WTC11 (cell line): ENCODE data around the gene VEPH1. TPM values are rescaled to one million over a fixed set of nuclear protein-coding genes. Genes with fewer than 3 reads are reported as not detected.

Source experiments
- ATAC-seq: fragments of 200-7000 bp; cut with Tn5 transposase; 2 replicates; pipeline ENCODE4 v1.10.0; 2021; ENCODE audit warnings: mild to moderate bottlenecking, moderate library complexity
- CTCF ChIA-PET: fragments of 300-600 bp; sonication (Branson Sonifier 250); formaldehyde crosslinking; loops from one replicate; lab custom pipeline; 2021; ENCODE audit warnings: antibody characterized with exemption; lab: Charles Lee
- POLR2A ChIA-PET: fragments of 350-600 bp; sonication (Branson Sonifier 250); formaldehyde crosslinking; loops from one replicate; lab custom pipeline; 2021; ENCODE audit warnings: antibody characterized with exemption; lab: Charles Lee
- DNase-seq: peaks from one replicate; pipeline ENCODE4 v3.0.0; 2021; ENCODE audit warnings: low spot score
- H3K27ac Mint-ChIP-seq: 2 replicates; pipeline ENCODE4 v1.8.0; 2021; ENCODE audit warnings: mixed read lengths
- H3K27me3 Mint-ChIP-seq: 2 replicates; pipeline ENCODE4 v1.8.0; 2021; ENCODE audit warnings: low read depth, mild to moderate bottlenecking, moderate library complexity, mixed read lengths
- H3K36me3 Mint-ChIP-seq: 2 replicates; pipeline ENCODE4 v1.8.0; 2021; ENCODE audit warnings: mixed read lengths
- H3K4me1 Mint-ChIP-seq: 2 replicates; pipeline ENCODE4 v1.8.0; 2022; ENCODE audit warnings: mixed read lengths
- H3K4me3 Mint-ChIP-seq: 2 replicates; pipeline ENCODE4 v1.8.0; 2021; ENCODE audit warnings: mild to moderate bottlenecking, moderate library complexity, mixed read lengths
- H3K9me3 Mint-ChIP-seq: 2 replicates; pipeline ENCODE4 v1.8.0; 2021; ENCODE audit warnings: mixed read lengths
- ARID4B ChIP-seq: sonication (generic); formaldehyde crosslinking; IDR thresholded peaks from 2 replicates; pipeline ENCODE4 v1.8.0; 2023; ENCODE audit warnings: missing genetic modification reagents, mild to moderate bottlenecking, borderline replicate concordance
- ATF1 ChIP-seq: sonication (generic); formaldehyde crosslinking; IDR thresholded peaks from 2 replicates; pipeline ENCODE4 v1.8.1; 2023; ENCODE audit warnings: mild to moderate bottlenecking, moderate library complexity, missing genetic modification reagents
- CREM ChIP-seq: sonication (generic); formaldehyde crosslinking; IDR thresholded peaks from 2 replicates; pipeline ENCODE4 v1.8.1; 2022; ENCODE audit warnings: mild to moderate bottlenecking, missing genetic modification reagents, moderate library complexity
- ELF4 ChIP-seq: sonication (generic); formaldehyde crosslinking; IDR thresholded peaks from 2 replicates; pipeline ENCODE4 v1.8.1; 2022; ENCODE audit warnings: low read depth, mild to moderate bottlenecking, moderate library complexity, missing genetic modification reagents
- ETV6 ChIP-seq: sonication (generic); formaldehyde crosslinking; IDR thresholded peaks from 2 replicates; pipeline ENCODE4 v1.8.1; 2022; ENCODE audit warnings: mild to moderate bottlenecking, missing genetic modification reagents
- MAX ChIP-seq: sonication (generic); formaldehyde crosslinking; IDR thresholded peaks from 2 replicates; pipeline ENCODE4 v1.8.0; 2022; ENCODE audit warnings: mild to moderate bottlenecking, missing genetic modification reagents
- RORB ChIP-seq: fragments of 250-450 bp; sonication (Bioruptor Pico); IDR thresholded peaks from 2 replicates; pipeline ENCODE4 v1.9.0; 2021; ENCODE audit warnings: mild to moderate bottlenecking
- SMAD3 ChIP-seq: sonication (generic); formaldehyde crosslinking; IDR thresholded peaks from 2 replicates; pipeline ENCODE4 v1.8.0; 2022; ENCODE audit warnings: missing genetic modification reagents, mild to moderate bottlenecking, borderline replicate concordance
- TP53 ChIP-seq: sonication (generic); formaldehyde crosslinking; IDR thresholded peaks from 2 replicates; pipeline ENCODE4 v1.8.1; 2023; ENCODE audit warnings: mild to moderate bottlenecking, missing genetic modification reagents
- USF1 ChIP-seq: sonication (generic); formaldehyde crosslinking; IDR thresholded peaks from 2 replicates; pipeline ENCODE4 v1.8.0; 2022; ENCODE audit warnings: mild to moderate bottlenecking, missing genetic modification reagents
- total RNA-seq: library from RNA; stranded (reverse); gene quantifications from 3 replicates; pipeline ENCODE4 v1.2.3, GENCODE V29; 2021
- TF ChIP-seq, protein P1 (sequence below): fragments of 250-450 bp; sonication (Bioruptor Pico); IDR thresholded peaks from 2 replicates; pipeline ENCODE4 v2.1.2; 2022; ENCODE audit warnings: mild to moderate bottlenecking, moderate library complexity
- TF ChIP-seq, protein P2 (sequence below): sonication (generic); formaldehyde crosslinking; IDR thresholded peaks from 2 replicates; pipeline ENCODE4 v1.8.0; 2023; ENCODE audit warnings: mild to moderate bottlenecking, missing genetic modification reagents
- TF ChIP-seq, protein P3 (sequence below): fragments of 200-600 bp; IDR thresholded peaks from 2 replicates; pipeline ENCODE4 v1.8.0; 2022; ENCODE audit warnings: antibody characterized with exemption
- TF ChIP-seq, protein P4 (sequence below): sonication (generic); formaldehyde crosslinking; IDR thresholded peaks from 2 replicates; pipeline ENCODE4 v1.8.1; 2022; ENCODE audit warnings: low read depth, mild to moderate bottlenecking, moderate library complexity, missing genetic modification reagents, borderline replicate concordance
- TF ChIP-seq, protein P5 (sequence below): sonication (generic); formaldehyde crosslinking; conservative IDR thresholded peaks from 2 replicates; pipeline ENCODE4 v1.8.1; 2022; ENCODE audit warnings: mild to moderate bottlenecking, missing genetic modification reagents

The VEPH1 gene
- total RNA-seq, 1 experiment from 2014 or later: 10.8 TPM

DNA sequence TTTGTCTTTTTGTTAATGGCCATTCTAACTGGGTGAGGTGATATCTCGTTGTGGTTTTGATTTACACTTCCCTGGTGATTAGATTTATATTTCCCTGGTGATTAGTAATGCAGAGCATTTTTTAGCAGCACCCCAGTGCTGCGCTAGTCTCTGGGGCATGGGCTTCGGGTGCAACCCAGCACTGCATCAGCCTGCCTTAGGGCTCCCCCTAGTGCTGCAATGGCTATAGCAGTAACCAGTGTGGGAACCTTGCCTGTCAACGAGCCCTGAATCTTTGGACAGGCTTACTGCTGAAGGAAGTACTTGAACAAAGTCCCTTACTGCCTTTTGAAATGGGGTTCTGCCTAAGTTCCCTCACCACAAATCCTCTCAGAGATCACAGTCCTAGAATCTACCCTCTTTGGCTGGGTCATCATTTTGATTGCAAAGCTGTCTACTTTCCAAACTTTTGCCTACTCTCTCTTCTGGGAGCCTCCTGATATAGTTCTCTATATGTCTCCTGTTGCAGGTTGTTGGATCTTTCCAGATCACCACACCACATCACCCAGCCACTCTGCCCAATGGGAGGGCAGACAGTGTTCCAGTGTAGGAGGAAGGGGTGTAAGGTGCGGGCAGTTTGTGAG, 264.0 kb downstream of the VEPH1 start:
- no peaks in the 10 kb centered on the region for H3K9me3 Mint-ChIP-seq
- POLR2A ChIA-PET: no interaction called here
- TF ChIP-seq, protein P1, sequence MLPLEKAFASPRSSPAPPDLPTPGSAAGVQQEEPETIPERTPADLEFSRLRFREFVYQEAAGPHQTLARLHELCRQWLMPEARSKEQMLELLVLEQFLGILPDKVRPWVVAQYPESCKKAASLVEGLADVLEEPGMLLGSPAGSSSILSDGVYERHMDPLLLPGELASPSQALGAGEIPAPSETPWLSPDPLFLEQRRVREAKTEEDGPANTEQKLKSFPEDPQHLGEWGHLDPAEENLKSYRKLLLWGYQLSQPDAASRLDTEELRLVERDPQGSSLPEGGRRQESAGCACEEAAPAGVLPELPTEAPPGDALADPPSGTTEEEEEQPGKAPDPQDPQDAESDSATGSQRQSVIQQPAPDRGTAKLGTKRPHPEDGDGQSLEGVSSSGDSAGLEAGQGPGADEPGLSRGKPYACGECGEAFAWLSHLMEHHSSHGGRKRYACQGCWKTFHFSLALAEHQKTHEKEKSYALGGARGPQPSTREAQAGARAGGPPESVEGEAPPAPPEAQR (CRISPR knock-in tag): no peak
- no peak for TF ChIP-seq TP53 (CRISPR knock-in tag)
- TF ChIP-seq, protein P2, sequence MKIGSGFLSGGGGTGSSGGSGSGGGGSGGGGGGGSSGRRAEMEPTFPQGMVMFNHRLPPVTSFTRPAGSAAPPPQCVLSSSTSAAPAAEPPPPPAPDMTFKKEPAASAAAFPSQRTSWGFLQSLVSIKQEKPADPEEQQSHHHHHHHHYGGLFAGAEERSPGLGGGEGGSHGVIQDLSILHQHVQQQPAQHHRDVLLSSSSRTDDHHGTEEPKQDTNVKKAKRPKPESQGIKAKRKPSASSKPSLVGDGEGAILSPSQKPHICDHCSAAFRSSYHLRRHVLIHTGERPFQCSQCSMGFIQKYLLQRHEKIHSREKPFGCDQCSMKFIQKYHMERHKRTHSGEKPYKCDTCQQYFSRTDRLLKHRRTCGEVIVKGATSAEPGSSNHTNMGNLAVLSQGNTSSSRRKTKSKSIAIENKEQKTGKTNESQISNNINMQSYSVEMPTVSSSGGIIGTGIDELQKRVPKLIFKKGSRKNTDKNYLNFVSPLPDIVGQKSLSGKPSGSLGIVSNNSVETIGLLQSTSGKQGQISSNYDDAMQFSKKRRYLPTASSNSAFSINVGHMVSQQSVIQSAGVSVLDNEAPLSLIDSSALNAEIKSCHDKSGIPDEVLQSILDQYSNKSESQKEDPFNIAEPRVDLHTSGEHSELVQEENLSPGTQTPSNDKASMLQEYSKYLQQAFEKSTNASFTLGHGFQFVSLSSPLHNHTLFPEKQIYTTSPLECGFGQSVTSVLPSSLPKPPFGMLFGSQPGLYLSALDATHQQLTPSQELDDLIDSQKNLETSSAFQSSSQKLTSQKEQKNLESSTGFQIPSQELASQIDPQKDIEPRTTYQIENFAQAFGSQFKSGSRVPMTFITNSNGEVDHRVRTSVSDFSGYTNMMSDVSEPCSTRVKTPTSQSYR (CRISPR knock-in tag): no peak
- TF ChIP-seq, protein P3, sequence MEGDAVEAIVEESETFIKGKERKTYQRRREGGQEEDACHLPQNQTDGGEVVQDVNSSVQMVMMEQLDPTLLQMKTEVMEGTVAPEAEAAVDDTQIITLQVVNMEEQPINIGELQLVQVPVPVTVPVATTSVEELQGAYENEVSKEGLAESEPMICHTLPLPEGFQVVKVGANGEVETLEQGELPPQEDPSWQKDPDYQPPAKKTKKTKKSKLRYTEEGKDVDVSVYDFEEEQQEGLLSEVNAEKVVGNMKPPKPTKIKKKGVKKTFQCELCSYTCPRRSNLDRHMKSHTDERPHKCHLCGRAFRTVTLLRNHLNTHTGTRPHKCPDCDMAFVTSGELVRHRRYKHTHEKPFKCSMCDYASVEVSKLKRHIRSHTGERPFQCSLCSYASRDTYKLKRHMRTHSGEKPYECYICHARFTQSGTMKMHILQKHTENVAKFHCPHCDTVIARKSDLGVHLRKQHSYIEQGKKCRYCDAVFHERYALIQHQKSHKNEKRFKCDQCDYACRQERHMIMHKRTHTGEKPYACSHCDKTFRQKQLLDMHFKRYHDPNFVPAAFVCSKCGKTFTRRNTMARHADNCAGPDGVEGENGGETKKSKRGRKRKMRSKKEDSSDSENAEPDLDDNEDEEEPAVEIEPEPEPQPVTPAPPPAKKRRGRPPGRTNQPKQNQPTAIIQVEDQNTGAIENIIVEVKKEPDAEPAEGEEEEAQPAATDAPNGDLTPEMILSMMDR: peak; percentile 63
- no peak for TF ChIP-seq ETV6 (CRISPR knock-in tag)
- no peak for TF ChIP-seq ELF4
- TF ChIP-seq, all 79 proteins: peak for 1
- peak; percentile 100 for ATAC-seq
- Mint-ChIP-seq H3K36me3 (no peaks in the 10 kb centered on the region), H3K4me1 (no peaks in the 10 kb centered on the region), H3K27me3 (no peaks in the 10 kb centered on the region; the same call in 1 of the 2 replicates), H3K27ac (no peak overlapping the region), H3K4me3 (no peak overlapping the region)
- CTCF ChIA-PET: interaction anchor here (0.7 to 0.8 kb wide), 4 partner anchors 31 to 109 kb away, joined by 3 to 4 read pairs (median 4); no protein-coding TSS in a partner anchor
- peak; percentile 84 for DNase-seq

GRCh38 chr3:157238457-157238856, 264.8 kb downstream of the VEPH1 start:
- no peak for DNase-seq
- Mint-ChIP-seq H3K27ac (no peak overlapping the region), H3K27me3 (no peaks in the 10 kb centered on the region), H3K9me3 (no peaks in the 10 kb centered on the region), H3K4me3 (no peak overlapping the region), H3K4me1 (no peaks in the 10 kb centered on the region), H3K36me3 (no peaks in the 10 kb centered on the region)
- ChIA-PET POLR2A (interaction anchor here (0.6 kb wide), 1 partner anchor 141 kb away, joined by 4 read pairs; no protein-coding TSS in a partner anchor), CTCF (interaction anchor here (1.3 kb wide), 1 partner anchor 34 kb away, joined by 4 read pairs; no protein-coding TSS in a partner anchor)
- TF ChIP-seq CREM (CRISPR knock-in tag) (no peak), RORB (no peak), MAX (no peak), ATF1 (CRISPR knock-in tag) (no peak), USF1 (no peak), ARID4B (CRISPR knock-in tag) (no peak), SMAD3 (no peak)
- TF ChIP-seq, protein P4, sequence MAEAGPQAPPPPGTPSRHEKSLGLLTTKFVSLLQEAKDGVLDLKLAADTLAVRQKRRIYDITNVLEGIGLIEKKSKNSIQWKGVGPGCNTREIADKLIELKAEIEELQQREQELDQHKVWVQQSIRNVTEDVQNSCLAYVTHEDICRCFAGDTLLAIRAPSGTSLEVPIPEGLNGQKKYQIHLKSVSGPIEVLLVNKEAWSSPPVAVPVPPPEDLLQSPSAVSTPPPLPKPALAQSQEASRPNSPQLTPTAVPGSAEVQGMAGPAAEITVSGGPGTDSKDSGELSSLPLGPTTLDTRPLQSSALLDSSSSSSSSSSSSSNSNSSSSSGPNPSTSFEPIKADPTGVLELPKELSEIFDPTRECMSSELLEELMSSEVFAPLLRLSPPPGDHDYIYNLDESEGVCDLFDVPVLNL (CRISPR knock-in tag): no peak
- TF ChIP-seq, protein P5, sequence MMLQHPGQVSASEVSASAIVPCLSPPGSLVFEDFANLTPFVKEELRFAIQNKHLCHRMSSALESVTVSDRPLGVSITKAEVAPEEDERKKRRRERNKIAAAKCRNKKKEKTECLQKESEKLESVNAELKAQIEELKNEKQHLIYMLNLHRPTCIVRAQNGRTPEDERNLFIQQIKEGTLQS (CRISPR knock-in tag): no peak
- no peak for ATAC-seq
